GM15510 (cell line): ENCODE data around the gene SLC6A12.

Experiments used
- POLR2A ChIP-seq: IDR thresholded peaks from 3 replicates; pipeline ENCODE4 v1.6.1; 2011; ENCODE audit warnings: borderline replicate concordance; ENCODE audit not compliant: insufficient read length; ENCODE audit errors: extremely low read depth

SLC6A12 gene

DNA sequence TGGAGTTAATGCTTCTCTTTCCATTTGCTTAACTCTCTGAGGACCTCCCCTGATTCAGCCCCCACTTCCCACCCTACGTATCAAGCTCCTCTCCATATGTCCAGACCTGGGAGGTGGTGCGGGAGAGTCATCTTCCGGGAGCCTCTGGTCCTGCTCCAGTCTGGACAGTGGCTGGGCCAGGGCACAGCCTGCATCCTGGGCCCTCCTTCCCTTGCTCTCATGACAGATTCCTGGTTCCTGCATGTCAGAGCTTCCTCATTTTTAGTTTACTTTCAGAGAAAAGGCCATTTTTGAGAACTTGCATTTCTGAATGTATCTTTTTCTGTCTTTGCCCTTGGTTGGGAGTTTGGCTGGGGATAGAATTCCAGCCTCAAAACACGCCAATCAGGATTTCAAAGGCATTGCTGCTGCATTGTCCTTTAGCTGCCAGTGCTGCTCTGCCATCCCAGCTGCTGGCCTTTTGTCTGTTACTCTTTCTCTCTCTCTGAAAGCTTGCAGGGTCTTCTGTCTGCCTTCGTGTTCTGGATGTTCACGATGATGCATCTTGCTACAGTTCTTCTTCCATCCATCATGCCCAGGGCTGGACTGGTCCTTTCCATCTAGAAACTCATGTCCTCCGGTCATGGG lies 54.7 kb downstream of the SLC6A12 start:
- TF ChIP-seq POLR2A, result no peak

DNA sequence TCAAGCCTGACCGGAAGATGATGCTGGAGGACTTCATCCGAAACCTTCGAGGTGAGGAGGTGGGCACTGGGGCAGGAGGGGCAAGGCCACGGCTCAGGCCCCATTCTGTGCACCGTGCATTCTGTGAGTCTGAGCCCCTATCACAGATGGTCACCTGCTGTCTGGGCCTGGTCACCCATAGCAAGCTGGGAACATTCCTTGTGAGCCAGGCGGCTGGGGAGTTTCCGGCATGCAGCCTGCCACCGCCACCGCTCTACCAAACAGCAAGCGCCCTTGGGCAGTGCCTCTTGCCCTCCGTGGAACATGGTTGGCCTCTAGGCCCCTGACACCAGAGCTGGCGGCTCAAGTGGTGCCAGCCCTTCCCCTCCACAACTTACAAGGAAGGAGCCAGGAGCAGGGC lies 56.3 kb downstream of the SLC6A12 start:
- TF ChIP-seq POLR2A, result no peak

DNA sequence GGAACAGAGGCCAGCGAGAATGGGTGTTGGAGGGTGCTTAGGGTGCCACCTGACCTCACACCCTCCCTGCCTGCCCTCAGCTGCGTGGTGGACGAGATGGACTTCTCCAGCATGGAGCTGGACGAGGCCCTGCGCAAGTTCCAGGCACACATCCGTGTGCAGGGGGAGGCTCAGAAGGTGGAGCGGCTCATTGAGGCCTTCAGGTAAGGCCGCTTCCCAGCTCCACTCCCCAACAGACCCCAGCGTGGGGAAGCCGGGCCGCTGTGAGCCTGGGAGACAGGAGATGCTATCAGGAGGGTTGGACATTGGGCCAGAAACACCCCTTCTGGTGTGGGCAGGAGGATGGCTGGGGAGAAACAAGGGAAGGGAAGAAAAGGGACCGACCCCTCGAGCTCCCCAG lies 57.0 kb downstream of the SLC6A12 start:
- no peak for TF ChIP-seq POLR2A

DNA sequence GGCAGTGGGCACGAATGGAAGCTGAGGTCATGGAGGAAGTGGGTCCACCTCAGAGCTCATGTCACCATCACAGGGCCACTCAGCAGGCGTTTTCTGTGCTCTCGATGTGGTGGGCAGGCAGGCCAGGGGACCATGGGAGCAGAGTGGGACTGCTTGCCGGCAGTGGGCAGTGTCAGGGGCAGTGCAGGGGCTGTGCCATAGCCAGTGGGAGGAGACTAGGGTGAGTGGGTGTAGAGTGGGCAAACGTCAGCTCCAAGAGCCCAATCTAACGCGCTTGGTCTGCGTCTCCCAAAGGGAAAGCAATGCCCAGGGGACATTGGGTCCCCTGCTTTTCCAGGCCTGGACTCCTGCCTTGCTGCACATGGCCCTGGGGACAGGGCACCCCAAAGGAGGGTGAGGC lies 58.3 kb downstream of the SLC6A12 start:
- no peak for TF ChIP-seq POLR2A

DNA sequence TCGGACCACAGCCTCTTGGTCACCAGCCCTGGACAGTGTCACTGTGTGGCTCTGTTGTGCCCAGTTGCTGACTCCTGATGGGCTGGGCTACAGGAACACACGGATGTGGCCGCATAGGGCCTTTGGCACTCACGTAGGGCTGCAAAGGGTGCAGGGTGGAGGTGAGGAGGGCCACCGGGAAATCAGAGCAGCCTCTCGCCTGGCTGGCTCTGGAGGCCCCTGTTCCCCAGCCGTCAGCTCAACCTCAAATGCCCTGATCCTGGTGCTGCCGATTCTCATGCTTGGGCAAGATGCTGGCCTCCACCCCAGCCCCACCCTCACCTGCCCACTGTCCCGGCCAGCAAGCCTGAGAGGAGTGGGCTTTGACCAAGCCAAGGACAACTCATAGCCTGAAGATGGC lies 59.0 kb downstream of the SLC6A12 start:
- no peak for TF ChIP-seq POLR2A

DNA sequence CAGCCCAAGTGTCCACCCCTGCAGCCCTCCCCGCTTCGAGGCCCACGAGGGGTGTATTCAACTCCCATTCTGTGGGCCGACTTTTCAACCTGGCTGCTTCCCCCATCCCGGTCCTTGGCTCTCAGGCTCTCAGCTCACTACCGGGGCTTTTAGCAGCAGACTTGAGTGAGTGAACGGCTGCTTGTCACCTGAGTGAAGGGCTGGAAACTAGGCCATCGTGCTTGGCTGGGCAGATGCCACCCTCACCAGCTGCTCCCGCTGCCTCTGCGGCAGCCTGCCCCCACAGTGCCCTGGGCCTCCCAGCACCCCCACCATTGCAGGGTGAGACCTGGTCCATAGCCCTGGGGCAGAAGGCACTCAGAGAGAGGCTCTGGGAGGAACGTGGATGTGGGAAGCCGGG lies 59.9 kb downstream of the SLC6A12 start:
- no peak for TF ChIP-seq POLR2A

DNA sequence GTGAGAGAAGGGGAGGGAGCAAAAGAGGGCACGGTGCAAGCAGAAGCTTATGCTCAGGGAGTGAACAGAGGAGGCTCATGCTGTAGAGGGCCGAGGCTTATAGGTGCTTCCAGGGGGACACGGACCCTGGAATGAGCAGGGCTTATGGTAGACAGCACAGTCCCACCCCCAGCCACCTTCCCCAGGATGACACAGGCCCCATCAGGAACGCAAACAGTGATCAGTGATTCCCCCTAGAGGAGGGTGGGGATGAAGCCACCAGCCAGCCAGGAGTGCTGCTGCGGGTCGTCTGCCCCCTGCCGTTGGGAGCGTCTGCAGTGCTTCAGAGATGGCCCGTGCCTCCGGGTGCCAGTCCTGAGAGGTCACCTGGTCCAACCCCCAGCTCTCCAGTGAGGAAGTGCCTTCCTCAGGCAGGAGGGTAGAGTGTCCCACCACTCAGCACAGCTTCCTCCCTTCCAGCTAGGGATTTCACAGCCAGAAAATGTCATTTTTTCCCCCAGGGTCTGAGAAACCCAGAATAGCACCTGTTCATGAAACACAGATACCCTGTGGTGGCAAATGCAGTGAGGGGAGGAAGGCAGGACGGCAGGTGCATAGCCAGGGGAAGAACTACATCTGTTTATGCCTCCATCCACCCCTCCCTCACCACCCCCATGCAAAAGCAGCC lies 60.7 kb downstream of the SLC6A12 start:
- TF ChIP-seq POLR2A, result no peak

DNA sequence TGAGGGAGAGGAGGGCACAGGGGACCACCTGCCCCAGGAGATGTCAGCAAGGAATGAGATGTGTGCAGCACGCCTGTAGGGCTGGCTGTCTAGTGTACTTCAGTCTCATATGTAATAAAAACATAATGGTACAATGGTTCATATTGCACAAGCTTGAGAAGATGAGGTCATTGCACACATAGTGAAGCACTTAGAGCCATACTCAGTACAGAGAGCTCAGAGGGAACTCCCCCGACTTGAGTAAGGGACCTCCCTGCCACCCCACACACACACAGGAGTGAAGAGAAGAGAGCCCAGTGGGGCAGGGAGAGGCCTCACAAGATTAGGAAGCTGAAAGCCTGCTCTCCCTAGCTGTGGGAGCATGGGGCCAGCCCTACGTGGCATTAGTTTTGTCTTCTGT lies 61.5 kb downstream of the SLC6A12 start:
- no peak for TF ChIP-seq POLR2A

DNA sequence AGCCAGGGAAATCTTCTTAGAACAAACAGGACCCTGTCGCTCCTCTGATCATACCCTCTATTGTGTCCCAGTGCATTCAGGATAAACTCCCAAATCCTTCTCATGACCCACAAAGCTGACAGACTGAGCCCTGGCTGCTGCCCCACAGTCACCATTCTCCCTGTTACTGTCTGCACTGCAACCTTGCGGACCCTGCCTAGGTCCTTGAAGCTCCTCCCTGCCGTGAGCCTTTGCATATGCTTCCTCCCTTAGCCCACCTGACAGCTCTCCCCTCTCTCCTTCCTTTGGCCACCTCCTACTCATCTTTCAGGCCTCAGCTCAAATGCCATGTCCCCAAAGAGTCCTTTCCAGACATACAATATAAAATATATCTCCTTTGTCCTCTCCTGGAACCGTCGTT lies 62.4 kb downstream of the SLC6A12 start:
- TF ChIP-seq POLR2A, result no peak

DNA sequence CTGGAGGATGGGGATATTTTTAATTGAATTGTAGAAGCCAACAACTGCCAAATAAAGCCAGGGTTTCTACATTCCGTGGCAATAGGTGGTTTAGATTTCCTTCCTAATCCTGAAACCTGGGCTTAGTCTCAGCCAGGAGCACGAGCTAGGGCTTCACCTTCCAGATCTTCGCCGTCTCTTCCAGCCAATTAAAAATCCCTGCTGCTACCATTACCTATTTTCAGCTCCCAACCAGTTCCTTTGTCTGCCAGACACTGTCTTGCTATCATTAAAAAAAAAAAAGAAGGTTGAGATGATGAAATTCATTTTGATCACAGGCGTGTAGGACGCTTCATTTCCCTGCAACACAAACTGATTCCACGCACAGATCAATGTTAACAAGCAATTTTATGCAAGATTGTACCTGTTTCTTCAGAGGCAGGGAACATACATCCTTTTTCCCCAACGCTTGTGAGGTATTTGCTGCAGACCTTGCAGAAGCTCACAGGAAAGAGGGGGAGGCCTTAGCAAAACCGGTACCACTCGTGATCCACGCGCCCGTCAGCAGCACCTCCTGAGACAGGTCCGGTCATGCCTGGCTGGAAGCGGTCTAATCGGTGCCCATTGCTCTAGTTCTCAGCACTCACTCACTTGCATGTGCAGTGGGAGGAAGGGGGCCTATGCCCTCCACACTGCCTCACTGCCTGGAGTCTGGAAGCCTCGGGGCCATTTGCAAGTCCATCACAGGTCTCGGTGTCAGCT lies 65.1 kb downstream of the SLC6A12 start:
- TF ChIP-seq POLR2A, result no peak

DNA sequence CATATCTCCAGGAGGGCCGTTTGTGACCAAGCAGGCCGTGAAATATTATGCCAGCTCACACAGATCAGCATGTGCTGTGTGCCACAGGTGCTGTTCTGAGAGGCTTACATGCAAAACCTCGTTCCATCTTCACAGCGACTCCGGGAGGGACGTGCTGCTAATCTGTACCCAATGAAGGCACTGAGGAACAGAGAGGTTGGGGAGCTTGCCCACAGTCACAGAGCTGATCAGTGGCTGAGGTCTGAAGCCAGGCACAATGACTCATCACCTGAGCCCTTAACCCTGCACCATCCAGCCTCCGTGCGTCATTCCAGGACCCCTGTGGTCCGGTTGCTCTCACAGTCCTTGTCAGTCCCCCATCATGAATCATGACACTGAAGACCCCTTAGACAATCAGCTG lies 66.7 kb downstream of the SLC6A12 start:
- no peak for TF ChIP-seq POLR2A

DNA sequence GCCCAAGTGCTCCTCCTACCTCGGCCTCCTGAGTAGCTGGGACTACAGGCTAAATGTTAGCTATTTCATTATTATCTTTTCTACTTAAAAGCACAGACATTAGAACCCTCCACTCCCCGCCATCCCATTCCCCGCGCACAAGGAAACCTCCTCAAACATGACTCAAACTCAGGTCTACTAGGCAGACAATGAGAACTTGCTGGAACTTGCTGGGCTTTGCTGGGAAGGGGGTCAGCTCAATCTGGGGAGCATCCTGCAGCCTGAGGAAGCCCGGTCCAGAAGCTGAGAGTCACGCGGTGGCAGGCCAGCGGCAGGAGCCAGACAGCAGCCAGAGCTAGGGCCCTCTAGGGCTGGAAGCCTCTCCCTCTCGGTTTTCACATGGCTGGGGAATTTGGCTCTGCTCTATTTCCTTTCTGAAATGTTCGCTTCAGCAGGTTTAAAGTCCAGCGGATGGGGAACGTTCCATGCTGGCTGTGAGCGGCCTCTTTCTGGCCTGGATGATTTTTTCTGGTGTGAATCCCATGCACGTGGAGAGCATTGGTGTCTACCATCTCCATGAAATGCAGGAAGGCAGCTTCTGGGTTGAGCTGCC lies 68.5 kb downstream of the SLC6A12 start:
- TF ChIP-seq POLR2A, result no peak

DNA sequence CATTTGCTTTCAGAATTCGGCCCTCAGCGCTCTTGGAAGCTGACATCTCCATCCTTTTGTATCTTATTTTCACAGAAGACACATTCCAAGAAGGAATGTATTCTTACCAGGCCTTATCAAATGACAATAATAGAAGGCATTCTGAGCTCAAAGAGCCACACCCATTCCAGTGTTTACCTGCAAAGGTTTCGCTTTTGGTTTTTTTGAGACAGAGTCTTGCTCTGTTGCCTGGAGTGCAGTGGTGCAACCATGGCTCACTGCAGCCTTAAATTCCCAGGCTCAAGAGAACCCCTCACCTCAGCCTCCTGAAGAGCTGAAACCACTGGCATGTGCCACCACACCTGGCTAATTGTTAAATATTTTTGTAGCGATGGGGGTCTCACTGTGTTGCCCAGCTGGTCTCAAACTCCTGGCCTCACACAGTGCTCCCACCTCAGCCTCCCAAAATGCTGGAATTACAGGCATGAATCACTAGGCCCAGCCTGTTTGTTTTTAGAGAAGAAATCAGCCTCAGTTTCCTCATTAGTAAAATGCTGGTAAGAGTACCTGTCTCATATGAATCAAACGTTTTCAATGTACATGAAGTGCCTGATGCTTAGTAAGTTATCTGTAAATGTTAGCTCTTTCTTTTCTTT lies 69.2 kb downstream of the SLC6A12 start:
- no peak for TF ChIP-seq POLR2A

DNA sequence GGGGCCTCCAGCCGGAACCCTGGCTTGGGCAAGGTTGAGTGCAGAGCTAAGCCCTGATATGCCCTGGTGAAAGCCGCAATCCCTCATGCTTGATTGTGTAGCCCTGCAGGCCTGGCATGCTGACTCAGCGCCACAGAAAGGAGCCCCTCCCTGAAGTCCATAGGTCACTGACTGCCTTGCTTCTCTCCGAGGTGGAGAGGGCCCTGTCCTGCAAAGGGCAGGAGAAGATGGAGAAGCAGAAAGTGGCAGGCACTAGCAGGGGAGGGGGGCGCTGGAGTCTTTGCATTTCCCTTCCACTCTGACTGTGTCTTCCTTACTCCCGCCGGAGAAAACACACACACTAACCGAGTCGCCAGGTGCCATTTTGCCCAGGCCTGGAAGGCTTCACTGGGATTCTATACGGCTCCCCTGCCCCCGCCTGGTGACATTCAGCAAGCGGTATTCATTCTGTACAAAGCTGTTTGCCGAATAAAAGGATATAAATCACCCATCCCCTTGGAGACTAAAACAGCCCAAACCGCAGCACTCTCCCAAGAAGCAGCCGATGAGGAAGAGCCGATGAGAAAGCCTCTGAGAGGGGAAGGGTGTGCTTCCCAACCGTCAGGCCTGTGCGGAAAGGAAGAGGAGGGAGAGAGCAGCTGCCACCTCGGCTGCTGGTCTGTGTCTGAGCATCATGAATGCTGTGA lies 69.8 kb downstream of the SLC6A12 start:
- no peak for TF ChIP-seq POLR2A
